ENCODE measurements around the gene JMJD8. TPM values are rescaled to one million over a fixed set of nuclear protein-coding genes. Genes with fewer than 3 reads are reported as not detected.
A peak's percentile ranks its signal among the peaks of the same experiment; 100 is the strongest.

Gene JMJD8
- total and polyA plus RNA-seq, 9 of the 15 experiments (the other 6 are each of a cell fraction or from before 2014, with no cell fraction given): 1.2 to 50.6 (median 29.3) TPM

DNA sequence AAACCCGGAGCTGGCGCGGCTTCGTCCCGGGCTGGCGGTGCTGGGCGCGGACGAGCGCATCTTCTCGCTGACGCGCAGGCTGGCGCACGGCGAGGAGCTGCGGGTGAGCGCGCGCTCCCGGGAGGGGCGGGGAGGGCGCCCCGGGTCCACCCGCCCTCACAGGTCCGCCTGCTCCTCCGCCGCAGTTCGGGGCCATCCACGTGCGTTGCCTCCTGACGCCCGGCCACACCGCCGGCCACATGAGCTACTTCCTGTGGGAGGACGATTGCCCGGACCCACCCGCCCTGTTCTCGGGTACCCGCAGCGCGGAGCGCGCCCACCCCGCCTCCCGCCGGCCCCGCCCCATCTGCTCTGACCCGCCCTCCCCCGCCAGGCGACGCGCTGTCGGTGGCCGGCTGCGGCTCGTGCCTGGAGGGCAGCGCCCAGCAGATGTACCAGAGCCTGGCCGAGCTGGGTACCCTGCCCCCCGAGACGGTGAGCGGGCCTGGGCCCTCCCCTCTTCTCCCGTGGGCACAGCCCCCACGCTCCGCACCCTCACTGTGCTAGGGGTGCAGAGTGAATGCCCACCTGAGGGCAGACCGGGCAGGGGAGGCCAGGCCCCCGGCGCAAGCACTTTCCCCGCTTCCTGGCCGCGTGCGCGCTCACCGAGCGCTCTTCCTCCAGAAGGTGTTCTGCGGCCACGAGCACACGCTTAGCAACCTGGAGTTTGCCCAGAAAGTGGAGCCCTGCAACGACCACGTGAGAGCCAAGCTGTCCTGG, 44.2 kb upstream of the JMJD8 start (continued):
- TF ChIP-seq, protein P1, sequence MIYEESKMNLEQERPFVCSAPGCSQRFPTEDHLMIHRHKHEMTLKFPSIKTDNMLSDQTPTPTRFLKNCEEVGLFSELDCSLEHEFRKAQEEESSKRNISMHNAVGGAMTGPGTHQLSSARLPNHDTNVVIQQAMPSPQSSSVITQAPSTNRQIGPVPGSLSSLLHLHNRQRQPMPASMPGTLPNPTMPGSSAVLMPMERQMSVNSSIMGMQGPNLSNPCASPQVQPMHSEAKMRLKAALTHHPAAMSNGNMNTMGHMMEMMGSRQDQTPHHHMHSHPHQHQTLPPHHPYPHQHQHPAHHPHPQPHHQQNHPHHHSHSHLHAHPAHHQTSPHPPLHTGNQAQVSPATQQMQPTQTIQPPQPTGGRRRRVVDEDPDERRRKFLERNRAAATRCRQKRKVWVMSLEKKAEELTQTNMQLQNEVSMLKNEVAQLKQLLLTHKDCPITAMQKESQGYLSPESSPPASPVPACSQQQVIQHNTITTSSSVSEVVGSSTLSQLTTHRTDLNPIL (CRISPR knock-in tag; IDR thresholded peaks at IDR 0.05): no peak
- TF ChIP-seq ZBTB8A (IDR thresholded peaks at IDR 0.05; ENCODE audit: partially characterized antibody): no peak
- TF ChIP-seq, protein P2, sequence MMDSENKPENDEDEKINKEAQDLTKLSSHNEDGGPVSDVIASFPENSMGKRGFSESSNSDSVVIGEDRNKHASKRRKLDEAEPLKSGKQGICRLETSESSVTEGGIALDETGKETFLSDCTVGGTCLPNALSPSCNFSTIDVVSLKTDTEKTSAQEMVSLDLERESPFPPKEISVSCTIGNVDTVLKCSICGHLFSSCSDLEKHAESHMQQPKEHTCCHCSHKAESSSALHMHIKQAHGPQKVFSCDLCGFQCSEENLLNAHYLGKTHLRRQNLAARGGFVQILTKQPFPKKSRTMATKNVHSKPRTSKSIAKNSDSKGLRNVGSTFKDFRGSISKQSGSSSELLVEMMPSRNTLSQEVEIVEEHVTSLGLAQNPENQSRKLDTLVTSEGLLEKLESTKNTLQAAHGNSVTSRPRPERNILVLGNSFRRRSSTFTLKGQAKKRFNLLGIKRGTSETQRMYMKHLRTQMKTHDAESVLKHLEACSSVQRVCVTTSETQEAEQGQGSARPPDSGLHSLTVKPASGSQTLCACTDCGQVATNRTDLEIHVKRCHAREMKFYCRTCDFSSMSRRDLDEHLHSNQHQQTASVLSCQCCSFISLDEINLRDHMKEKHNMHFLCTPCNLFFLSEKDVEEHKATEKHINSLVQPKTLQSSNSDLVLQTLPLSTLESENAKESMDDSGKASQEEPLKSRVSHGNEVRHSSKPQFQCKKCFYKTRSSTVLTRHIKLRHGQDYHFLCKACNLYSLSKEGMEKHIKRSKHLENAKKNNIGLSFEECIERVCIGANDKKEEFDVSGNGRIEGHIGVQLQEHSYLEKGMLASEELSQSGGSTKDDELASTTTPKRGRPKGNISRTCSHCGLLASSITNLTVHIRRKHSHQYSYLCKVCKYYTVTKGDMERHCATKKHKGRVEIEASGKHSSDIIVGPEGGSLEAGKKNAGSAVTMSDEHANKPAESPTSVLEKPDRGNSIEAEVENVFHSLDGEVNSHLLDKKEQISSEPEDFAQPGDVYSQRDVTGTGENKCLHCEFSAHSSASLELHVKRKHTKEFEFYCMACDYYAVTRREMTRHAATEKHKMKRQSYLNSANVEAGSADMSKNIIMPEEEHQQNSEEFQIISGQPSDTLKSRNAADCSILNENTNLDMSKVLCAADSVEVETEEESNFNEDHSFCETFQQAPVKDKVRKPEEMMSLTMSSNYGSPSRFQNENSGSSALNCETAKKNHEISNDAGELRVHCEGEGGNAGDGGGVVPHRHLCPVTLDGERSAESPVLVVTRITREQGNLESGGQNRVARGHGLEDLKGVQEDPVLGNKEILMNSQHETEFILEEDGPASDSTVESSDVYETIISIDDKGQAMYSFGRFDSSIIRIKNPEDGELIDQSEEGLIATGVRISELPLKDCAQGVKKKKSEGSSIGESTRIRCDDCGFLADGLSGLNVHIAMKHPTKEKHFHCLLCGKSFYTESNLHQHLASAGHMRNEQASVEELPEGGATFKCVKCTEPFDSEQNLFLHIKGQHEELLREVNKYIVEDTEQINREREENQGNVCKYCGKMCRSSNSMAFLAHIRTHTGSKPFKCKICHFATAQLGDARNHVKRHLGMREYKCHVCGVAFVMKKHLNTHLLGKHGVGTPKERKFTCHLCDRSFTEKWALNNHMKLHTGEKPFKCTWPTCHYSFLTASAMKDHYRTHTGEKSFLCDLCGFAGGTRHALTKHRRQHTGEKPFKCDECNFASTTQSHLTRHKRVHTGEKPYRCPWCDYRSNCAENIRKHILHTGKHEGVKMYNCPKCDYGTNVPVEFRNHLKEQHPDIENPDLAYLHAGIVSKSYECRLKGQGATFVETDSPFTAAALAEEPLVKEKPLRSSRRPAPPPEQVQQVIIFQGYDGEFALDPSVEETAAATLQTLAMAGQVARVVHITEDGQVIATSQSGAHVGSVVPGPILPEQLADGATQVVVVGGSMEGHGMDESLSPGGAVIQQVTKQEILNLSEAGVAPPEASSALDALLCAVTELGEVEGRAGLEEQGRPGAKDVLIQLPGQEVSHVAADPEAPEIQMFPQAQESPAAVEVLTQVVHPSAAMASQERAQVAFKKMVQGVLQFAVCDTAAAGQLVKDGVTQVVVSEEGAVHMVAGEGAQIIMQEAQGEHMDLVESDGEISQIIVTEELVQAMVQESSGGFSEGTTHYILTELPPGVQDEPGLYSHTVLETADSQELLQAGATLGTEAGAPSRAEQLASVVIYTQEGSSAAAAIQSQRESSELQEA (IDR thresholded peaks at IDR 0.05; ENCODE audit: low read depth): no peak
- no peak for TF ChIP-seq MAFF (IDR thresholded peaks at IDR 0.05; ENCODE audit: low read length)
- no peak for TF ChIP-seq ZNF644 (tag; IDR thresholded peaks at IDR 0.05; ENCODE audit: low read depth)
- TF ChIP-seq SMARCE1 (IDR thresholded peaks at IDR 0.05): no peak
- no peak for TF ChIP-seq KDM1A (IDR thresholded peaks at IDR 0.05)
- TF ChIP-seq FOXP1 (CRISPR knock-in tag; IDR thresholded peaks at IDR 0.05): no peak
- no peak for TF ChIP-seq TCFL5 (CRISPR knock-in tag; conservative IDR thresholded peaks at IDR 0.05)
- no peak for TF ChIP-seq ZEB2 (IDR thresholded peaks at IDR 0.05)
- TF ChIP-seq HEY1 (CRISPR knock-in tag; IDR thresholded peaks at IDR 0.05; ENCODE audit: borderline replicate concordance): no peak
- TF ChIP-seq, protein P3, sequence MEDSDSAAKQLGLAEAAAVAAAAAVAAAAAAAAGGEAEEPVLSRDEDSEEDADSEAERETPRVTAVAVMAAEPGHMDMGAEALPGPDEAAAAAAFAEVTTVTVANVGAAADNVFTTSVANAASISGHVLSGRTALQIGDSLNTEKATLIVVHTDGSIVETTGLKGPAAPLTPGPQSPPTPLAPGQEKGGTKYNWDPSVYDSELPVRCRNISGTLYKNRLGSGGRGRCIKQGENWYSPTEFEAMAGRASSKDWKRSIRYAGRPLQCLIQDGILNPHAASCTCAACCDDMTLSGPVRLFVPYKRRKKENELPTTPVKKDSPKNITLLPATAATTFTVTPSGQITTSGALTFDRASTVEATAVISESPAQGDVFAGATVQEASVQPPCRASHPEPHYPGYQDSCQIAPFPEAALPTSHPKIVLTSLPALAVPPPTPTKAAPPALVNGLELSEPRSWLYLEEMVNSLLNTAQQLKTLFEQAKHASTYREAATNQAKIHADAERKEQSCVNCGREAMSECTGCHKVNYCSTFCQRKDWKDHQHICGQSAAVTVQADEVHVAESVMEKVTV (CRISPR knock-in tag; IDR thresholded peaks at IDR 0.05): no peak
- no peak for TF ChIP-seq ZNF24 (IDR thresholded peaks at IDR 0.05)
- peak; percentile 25 for TF ChIP-seq TAF1 (IDR thresholded peaks at IDR 0.05; ENCODE audit: control insufficient read depth, extremely low read depth, insufficient read depth, low read length, severe bottlenecking)
- no peak for TF ChIP-seq ZNF224 (CRISPR knock-in tag; IDR thresholded peaks at IDR 0.05)
- TF ChIP-seq SUPT5H (IDR thresholded peaks at IDR 0.05): peak; percentile 64; the same call in 1 of the 2 replicates
- TF ChIP-seq XRCC5 (IDR thresholded peaks at IDR 0.05; ENCODE audit: low read depth, low read length): peak; percentile 57; the same call in 1 of the 2 replicates
- no peak for TF ChIP-seq ZZZ3 (IDR thresholded peaks at IDR 0.05)
- TF ChIP-seq ZNF695 (CRISPR knock-in tag; IDR thresholded peaks at IDR 0.05): no peak

All from K562 (cell line).